ENCODE results near the gene CCDC34.

The CCDC34 gene

GRCh38 chr11:27379449-27379848 lies 16.4 kb upstream of the CCDC34 start:
- H3K4me3 ChIP-seq (replicated peaks; ENCODE audit: low read depth, low read length), result no peak overlapping the region
- no peak for DNase-seq (ENCODE audit: extremely low read depth, low read depth)
- TF ChIP-seq CTCF (IDR thresholded peaks at IDR 0.05; ENCODE audit: low read depth, low read length, missing control alignments), result no peak

DNA sequence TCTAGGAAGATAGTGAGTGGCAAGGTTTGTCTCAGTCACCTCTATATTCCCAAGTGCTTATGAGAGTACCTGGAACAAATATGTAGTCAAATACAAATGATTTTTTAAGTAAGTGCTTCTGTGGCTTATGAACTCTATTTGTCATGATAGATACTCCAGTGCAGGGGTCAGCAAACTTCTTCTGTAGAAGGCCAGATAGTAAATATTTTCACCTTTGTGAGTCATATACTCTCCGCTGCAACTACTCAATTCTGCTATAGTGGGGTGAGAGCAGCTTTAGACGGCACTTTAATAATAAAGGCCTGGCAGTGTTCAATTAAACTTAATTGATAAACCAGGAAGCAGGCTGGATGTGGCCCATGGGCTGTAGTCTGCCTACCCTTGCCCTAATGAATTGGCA lies 12.4 kb upstream of the CCDC34 start:
- TF ChIP-seq CTCF (IDR thresholded peaks at IDR 0.05; ENCODE audit: low read depth, low read length, missing control alignments), result no peak
- H3K4me3 ChIP-seq (replicated peaks; ENCODE audit: low read depth, low read length), result no peak overlapping the region
- DNase-seq (ENCODE audit: extremely low read depth, low read depth), result no peak

DNA sequence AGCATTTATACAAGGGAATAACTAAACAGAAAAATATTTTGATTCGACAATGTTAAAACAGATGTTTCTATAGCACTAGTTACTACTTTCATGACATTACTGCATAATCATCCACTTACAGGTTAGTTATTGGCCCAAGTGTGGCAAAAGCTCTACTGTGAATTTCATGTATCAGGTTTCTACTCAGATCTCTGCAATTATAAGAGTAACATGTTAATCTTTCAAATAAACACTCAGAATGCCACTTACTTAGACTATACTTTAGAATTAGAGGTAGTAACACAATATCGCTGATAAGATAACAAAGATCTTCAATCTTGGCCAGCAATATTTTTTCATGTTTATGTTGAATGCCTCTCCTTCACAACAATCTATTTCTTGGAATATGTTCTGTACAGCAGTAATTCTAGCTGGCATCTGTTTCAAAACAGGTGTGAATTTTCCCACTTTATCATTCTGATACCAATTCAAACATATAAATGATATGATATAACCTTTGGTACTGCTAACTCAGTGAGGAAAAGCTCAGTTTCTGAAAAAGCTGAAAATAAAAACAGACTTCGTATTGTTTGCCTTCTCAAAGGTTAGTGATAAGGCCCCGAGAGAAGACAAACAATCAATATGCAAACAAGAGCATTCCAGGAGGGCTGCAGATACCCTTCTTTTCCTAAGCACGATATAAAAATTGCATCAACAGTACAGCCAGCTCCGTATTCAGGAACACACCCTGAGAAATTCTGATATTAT lies 11.0 kb upstream of the CCDC34 start:
- TF ChIP-seq CTCF (IDR thresholded peaks at IDR 0.05; ENCODE audit: low read depth, low read length, missing control alignments), result no peak
- DNase-seq (ENCODE audit: extremely low read depth, low read depth), result no peak
- no peak overlapping the region for H3K4me3 ChIP-seq (replicated peaks; ENCODE audit: low read depth, low read length)

- DNase-seq (ENCODE audit: extremely low read depth, low read depth), result no peak
- no peak for TF ChIP-seq CTCF (IDR thresholded peaks at IDR 0.05; ENCODE audit: low read depth, low read length, missing control alignments)
- H3K4me3 ChIP-seq (replicated peaks; ENCODE audit: low read depth, low read length), result no peak overlapping the region
These were observed 10.4 kb upstream of the CCDC34 start for GRCh38 chr11:27373392-27373791.

GRCh38 chr11:27372164-27372563 lies 9.1 kb upstream of the CCDC34 start:
- TF ChIP-seq CTCF (IDR thresholded peaks at IDR 0.05; ENCODE audit: low read depth, low read length, missing control alignments), result no peak
- no peak for DNase-seq (ENCODE audit: extremely low read depth, low read depth)
- no peak overlapping the region for H3K4me3 ChIP-seq (replicated peaks; ENCODE audit: low read depth, low read length)

GRCh38 chr11:27371489-27371888 lies 8.5 kb upstream of the CCDC34 start:
- no peak overlapping the region for H3K4me3 ChIP-seq (replicated peaks; ENCODE audit: low read depth, low read length)
- no peak for DNase-seq (ENCODE audit: extremely low read depth, low read depth)
- TF ChIP-seq CTCF (IDR thresholded peaks at IDR 0.05; ENCODE audit: low read depth, low read length, missing control alignments), result no peak

- DNase-seq (ENCODE audit: extremely low read depth, low read depth), result no peak
- H3K4me3 ChIP-seq (replicated peaks; ENCODE audit: low read depth, low read length), result no peak overlapping the region
- TF ChIP-seq CTCF (IDR thresholded peaks at IDR 0.05; ENCODE audit: low read depth, low read length, missing control alignments), result no peak
These were observed 7.4 kb upstream of the CCDC34 start for GRCh38 chr11:27370374-27370773.
